Stomach (tissue), 9 donors: ENCODE results near the gene HAGH. TPM values are rescaled to one million over a fixed set of nuclear protein-coding genes. Genes with fewer than 3 reads are reported as not detected.
A peak's percentile ranks its signal among the peaks of the same experiment; 100 is the strongest.

Source experiments
- DNase-seq, 2 donors: peaks; one replicate each; pipeline versions ENCODE4 v3.0.0 to v3.0.0-alpha.2; 2013 to 2019
- H3K27ac ChIP-seq, 5 donors: fragments of 200-600 bp in 4 of 5; sonication (generic) in 4 of 5; one replicate each; pipeline ENCODE4 v1.5.1; 2013 to 2019; ENCODE audit warnings: mild to moderate bottlenecking in 1 of 5, moderate library complexity in 1 of 5
- H3K27me3 ChIP-seq, 3 donors: fragments of 200-600 bp; sonication (generic); one replicate each; pipeline ENCODE4 v1.5.1; 2017 to 2019; ENCODE audit warnings: mixed run types in 1 of 3
- H3K36me3 ChIP-seq, 4 donors: fragments of 200-600 bp; sonication (generic); 1 replicate in 3 of 4; 2 replicates in 1 of 4; pipeline ENCODE4 v1.5.1; 2016 to 2019
- H3K4me1 ChIP-seq, 4 donors: fragments of 200-600 bp; sonication (generic); one replicate each; pipeline ENCODE4 v1.5.1; 2016 to 2019
- H3K4me3 ChIP-seq, 4 donors: fragments of 200-600 bp; sonication (generic) in 3 of 4; one replicate each; pipeline ENCODE4 v1.5.1; 2016 to 2019; ENCODE audit warnings: mild to moderate bottlenecking in 1 of 4
- H3K9me3 ChIP-seq, 4 donors: fragments of 200-600 bp; sonication (generic); one replicate each; pipeline ENCODE4 v1.5.1; 2016 to 2019
- CTCF ChIP-seq, 7 experiments: fragments of 450-650 bp in 4 of 7; fragments of 200-600 bp in 3 of 7; sonication (generic) in 3 of 7; IDR thresholded peaks; one replicate each; pipeline ENCODE4 v1.5.1; 2016 to 2019; ENCODE audit warnings: antibody characterized with exemption in 7 of 7, control low read depth in 2 of 7, mild to moderate bottlenecking in 1 of 7
- EP300 ChIP-seq: sonication (generic); formaldehyde crosslinking; IDR thresholded peaks from one replicate; pipeline ENCODE4 v1.6.1; 2017; ENCODE audit warnings: antibody characterized with exemption
- POLR2A ChIP-seq, 4 donors: fragments of 450-650 bp; IDR thresholded peaks; one replicate each; pipeline ENCODE4 v1.6.1; 2016; ENCODE audit warnings: antibody characterized with exemption in 4 of 4, control low read depth in 2 of 4, mild to moderate bottlenecking in 1 of 4, moderate library complexity in 1 of 4
- POLR2AphosphoS5 ChIP-seq, 3 donors: sonication (generic); formaldehyde crosslinking; IDR thresholded peaks; one replicate each; pipeline ENCODE4 v1.6.1; 2016; ENCODE audit warnings: antibody characterized with exemption in 3 of 3
- WGBS, 5 donors: extraction: QIAGEN DNeasy Blood & Tissue Kit in 3 of 5; methylation state at CpG; one replicate each; pipeline versions ENCODE4 v1.1.5 to v1.1.7; 2013 to 2018; 5-methylcytosine and 5-hydroxymethylcytosine counted together
- intact Hi-C: fragments of 100-400 bp; cut with DNase I; formaldehyde crosslinking; loops from one replicate; pipeline ENCODE4 v1.15.1; 2023; ENCODE audit warnings: low total_unique reads
- polyA plus RNA-seq, 3 donors: library from polyadenylated mRNA; stranded (reverse); fragments of 200-250 nt; gene quantifications; one replicate each; pipeline ENCODE4 v1.2.3, GENCODE V29; 2013
- total RNA-seq, 5 donors: library from RNA; depleted of rRNA; stranded (reverse); fragments of >200 nt; gene quantifications; one replicate each; pipeline versions ENCODE4 v1.1.0 to v1.2.3, GENCODE V29; 2014 to 2016
- donor health status: healthy with polysubstance abuse.
- donor health status: Bipolar disorder and iron deficiency.
- donor health status: healthy.

HAGH gene
- total and polyA plus RNA-seq, 8 donors = 30.3 to 119 (median 69.2) TPM

- no peak for TF ChIP-seq POLR2AphosphoS5 (IDR thresholded peaks at IDR 0.05)
- no peak for TF ChIP-seq POLR2A (IDR thresholded peaks at IDR 0.05)
- TF ChIP-seq EP300 = no peak
- no peak for TF ChIP-seq CTCF (IDR thresholded peaks at IDR 0.05)
- DNase-seq = peak in 1 of 2 donors; percentile 9
- no peaks in the 10 kb centered on the region for H3K9me3 ChIP-seq
- H3K27ac ChIP-seq = no peak overlapping the region
- 69 to 75% (median 74%) methylated on average over 17 to 36 of the region's 36 CpGs for WGBS, 5 donors
- peaks cover 30 to 64% (median 55%) of the 10 kb centered on the region in 4 donors for H3K4me1 ChIP-seq
- no peaks in the 10 kb centered on the region for H3K27me3 ChIP-seq
- H3K36me3 ChIP-seq = peaks cover 36 to 65% (median 63%) of the 10 kb centered on the region in 4 donors
- intact Hi-C loops = no loop called here
- H3K4me3 ChIP-seq = no peak overlapping the region
Observed at GRCh38 chr16:1777375-1778199, 49.0 kb downstream of the HAGH start.

GRCh38 chr16:1776991-1777374, 49.6 kb downstream of the HAGH start:
- no peaks in the 10 kb centered on the region for H3K27me3 ChIP-seq
- peaks cover 36 to 65% (median 63%) of the 10 kb centered on the region in 4 donors for H3K36me3 ChIP-seq
- H3K9me3 ChIP-seq = no peaks in the 10 kb centered on the region
- no peak overlapping the region for H3K4me3 ChIP-seq
- intact Hi-C loops = no loop called here
- TF ChIP-seq POLR2A (IDR thresholded peaks at IDR 0.05) = no peak
- TF ChIP-seq CTCF (IDR thresholded peaks at IDR 0.05) = no peak
- no peak for TF ChIP-seq EP300
- TF ChIP-seq POLR2AphosphoS5 (IDR thresholded peaks at IDR 0.05) = no peak
- no peak for DNase-seq
- 91 to 93% (median 91%) methylated on average over 13 to 22 of the region's 22 CpGs for WGBS, 5 donors
- peaks cover 34 to 70% (median 61%) of the 10 kb centered on the region in 4 donors for H3K4me1 ChIP-seq
- H3K27ac ChIP-seq = no peak overlapping the region

DNA sequence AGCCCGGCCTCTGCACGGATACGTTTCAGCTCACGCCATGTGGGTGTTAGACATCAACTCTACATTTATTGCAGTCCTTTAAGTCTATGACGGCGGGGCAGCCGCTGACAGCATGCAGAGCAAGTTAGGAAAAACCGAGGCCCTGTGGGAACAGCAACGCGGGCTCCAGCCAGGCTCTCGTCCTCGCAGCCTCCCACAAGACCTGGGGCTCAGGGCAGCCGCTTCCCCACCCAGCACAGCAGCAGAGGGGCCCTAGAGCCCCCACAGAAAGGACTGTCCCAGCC, 50.0 kb downstream of the HAGH start:
- TF ChIP-seq CTCF (IDR thresholded peaks at IDR 0.05) (no peak), POLR2AphosphoS5 (IDR thresholded peaks at IDR 0.05) (no peak), POLR2A (IDR thresholded peaks at IDR 0.05) (no peak), EP300 (no peak)
- Histone ChIP-seq H3K27me3 (no peaks in the 10 kb centered on the region), H3K27ac (no peak overlapping the region), H3K4me1 (peaks cover 35 to 70% (median 62%) of the 10 kb centered on the region in 4 donors), H3K9me3 (no peaks in the 10 kb centered on the region), H3K36me3 (peaks cover 36 to 65% (median 63%) of the 10 kb centered on the region in 4 donors), H3K4me3 (no peak overlapping the region)
- WGBS, 5 donors = 79 to 94% (median 88%) methylated on average over 13 of the region's 13 CpGs
- intact Hi-C loops = no loop called here
- no peak for DNase-seq

GRCh38 chr16:1775846-1776671, 50.6 kb downstream of the HAGH start:
- H3K27me3 ChIP-seq = no peaks in the 10 kb centered on the region
- peaks cover 36 to 64% (median 62%) of the 10 kb centered on the region in 4 donors for H3K36me3 ChIP-seq
- no peak for DNase-seq
- intact Hi-C loops = no loop called here
- H3K4me3 ChIP-seq = no peak overlapping the region
- H3K9me3 ChIP-seq = no peaks in the 10 kb centered on the region
- peaks cover 30 to 68% (median 59%) of the 10 kb centered on the region in 4 donors for H3K4me1 ChIP-seq
- WGBS, 5 donors = 82 to 88% (median 85%) methylated on average over 4 to 28 of the region's 28 CpGs
- H3K27ac ChIP-seq = no peak overlapping the region
- no peak for TF ChIP-seq POLR2AphosphoS5 (IDR thresholded peaks at IDR 0.05)
- TF ChIP-seq POLR2A (IDR thresholded peaks at IDR 0.05) = no peak
- no peak for TF ChIP-seq EP300
- no peak for TF ChIP-seq CTCF (IDR thresholded peaks at IDR 0.05)
